ENCODE results near the gene MAP3K3.

Gene MAP3K3

DNA sequence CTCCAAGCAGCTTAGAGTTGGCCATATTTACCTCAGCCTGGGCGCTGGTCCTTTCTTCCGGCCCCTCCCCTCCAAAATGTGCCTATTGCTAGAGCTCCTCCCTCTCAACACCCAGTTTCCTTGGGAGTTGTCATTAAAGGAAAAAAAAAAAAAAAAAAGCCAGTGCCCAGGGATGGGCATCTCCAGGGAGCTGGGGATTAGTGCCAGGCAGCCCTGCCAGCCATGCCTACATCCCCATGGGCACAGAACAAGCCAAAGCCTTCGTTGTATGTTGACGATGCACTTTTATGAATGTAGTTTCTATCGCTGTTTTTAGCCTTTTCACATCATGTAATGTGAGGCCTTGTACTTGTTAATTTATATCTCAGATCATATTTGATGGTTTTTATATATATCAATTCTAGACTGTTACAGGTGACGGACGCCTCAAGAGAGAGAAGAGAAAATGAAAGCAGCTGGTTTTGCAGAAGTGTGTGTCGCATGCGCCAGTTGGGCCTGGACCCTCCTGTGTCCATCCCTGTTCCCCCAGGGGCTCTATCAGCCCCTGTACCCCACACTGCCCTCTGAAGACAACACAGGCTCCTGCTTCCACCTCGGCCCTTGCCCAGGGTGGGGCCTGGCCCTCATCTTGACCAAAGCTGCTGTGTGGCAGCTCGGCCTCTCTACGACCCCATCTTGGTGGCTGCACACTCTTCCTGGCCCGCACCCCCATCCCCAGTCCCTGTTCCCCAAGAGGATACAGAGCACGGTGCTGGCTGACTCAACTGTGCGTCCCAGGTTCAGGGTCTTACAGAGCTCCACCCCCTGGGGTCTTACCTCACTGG, 72.9 kb downstream of the MAP3K3 start:
- DNase-seq: no peak

DNA sequence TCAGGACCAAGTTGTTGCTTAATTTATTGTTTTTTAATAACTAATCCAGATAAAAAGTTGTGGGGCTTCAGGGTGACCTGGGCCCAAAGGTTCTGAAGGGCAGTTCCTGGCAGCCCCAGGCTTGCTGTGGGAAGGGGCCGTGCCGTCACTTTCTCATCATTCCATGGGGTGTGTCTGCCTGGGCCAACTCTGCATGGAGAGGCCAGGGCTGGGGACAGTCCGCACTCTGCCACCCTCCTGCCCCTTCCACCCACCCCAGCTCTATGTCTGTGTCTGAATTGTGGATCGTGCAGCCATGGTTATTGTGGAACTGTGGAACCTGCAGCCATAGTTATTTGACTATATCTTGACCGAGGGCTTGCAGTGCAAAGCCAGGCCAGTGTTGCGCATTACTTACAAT, 73.7 kb downstream of the MAP3K3 start:
- no peak for DNase-seq

DNA sequence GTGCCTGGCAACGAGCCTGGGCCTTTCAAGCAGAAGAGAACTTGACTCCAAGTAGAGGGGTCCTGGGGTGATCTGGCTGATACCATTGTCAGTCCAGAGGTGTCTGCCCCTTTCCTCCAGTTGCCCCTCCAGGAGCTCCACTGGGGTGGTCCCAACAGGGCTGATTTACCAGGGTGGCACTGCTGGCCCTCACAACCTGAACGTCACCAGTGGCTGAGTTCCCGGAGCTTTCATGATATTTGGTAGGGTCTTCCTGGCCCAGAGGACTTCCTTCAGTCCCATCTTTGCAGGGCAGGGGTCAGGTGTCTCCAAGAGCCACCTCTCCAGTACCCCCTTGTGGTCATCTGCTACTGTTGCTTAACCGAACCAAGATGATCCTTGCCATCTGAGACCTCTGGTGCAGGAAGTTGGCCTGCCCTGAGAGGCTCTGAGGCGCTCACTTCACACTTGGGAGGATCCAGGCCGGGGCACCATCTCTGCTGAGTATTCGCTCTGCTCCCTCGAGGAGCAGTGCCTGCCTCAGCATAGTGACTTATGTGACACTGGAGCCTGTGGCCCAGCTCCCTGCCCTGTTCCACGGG, 74.3 kb downstream of the MAP3K3 start:
- no peak for DNase-seq

DNA sequence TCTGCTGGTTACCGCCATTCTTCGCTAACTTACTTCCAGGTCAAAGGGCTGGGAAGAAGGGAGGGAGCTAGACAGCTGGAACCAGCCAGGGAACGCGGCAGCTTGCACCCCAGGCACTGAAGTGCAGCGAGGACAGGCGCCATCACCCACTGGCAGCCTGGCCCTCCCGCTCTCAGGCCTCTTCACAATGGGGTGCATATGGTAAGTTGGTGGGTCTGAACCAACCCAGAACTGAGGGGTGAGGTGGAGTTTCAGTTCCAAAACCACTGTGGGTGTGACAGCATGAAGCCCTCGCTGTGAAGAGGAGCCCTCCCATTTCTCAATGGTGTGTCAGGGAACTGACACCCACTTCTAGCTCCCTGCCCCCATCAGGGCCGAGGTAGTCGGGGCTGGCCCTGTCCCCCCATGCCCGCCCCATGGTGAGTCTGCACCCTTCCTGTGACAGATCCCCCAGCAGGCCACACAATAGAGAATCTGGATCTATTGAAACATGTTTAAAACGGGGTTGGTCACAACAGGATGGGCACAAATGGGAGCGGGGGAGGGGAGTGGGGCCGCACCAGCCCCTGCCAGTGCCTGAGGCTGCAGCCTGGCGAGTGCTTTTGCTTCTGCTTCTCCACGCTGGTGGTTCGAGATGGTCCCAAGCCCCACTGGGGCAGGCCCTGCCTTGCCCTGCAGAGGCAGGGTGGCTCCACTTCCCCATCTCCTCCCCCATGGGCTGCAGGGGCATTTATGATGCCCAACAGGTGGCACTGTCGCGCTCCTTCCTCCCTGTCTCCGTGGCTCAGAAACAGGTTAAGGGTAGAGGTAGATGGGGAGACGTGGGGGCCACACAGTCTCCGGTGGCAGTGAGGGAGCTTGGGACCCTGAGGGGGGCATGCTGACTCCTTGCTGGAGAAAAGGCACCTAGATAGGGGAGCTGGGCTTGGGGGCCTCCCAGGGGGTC, 75.4 kb downstream of the MAP3K3 start:
- DNase-seq: peak; percentile 5

DNA sequence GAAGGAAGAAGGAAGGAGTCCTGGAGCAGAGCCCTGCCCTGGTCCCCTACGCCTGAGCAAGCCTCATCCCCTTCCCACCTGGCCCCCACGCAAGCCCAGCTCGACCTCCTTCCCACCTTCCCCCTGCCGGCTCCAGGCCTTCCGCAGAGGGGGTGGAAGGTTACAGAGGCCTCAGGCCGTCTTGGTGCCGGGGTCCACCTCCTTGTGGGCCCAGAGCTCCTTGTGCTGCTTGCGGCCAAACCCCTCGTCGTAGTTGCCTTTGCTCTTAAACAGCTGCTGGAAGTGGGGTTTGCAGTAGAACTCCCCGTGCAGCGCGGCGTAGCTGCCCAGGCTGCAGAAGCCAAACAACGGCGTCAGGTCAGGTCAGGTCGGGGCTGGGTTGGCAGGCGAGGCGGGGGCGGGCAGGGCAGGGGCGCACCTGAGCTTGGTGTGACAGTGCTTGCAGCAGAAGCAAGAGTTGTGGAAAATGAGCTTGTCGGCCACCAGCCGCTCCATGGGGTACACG, 76.2 kb downstream of the MAP3K3 start:
- no peak for DNase-seq

DNA sequence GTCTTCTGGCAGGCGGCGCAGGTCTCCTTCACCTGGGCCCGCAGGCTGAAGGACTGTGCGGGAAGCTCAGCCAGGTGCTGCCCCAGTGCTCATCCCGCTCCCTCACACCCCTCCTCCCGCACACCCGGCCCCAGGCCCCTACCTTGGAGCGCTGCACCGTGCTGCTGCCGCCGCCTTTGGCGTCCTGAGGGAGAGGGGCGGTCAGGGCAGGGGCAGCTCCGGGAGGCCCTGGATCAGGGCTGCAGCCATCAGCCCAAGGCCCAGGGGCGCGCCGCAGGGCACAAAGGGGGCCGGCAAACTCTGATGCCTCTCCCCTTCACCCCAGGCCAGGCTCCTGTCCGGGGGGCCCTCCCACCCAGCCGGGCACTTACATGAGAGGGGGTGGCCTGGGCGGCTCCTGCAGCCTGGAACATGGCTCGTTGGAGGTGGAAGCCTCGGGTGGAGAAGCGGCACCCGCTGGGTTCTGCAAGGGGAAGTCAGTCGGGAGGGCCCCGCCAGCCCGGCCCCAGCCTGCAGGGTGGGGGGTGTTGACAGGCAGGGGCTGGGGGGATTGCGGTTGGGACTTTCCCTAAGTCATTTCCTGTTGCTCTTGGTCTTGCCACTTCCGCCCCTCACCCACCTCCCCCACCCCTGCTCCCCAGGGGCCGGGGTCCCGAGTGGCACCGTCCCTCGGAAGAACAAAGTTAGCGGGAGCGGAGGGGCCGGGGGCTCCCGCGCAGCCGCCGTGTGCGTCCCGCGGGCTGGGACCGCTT, 76.8 kb downstream of the MAP3K3 start:
- no peak for DNase-seq

DNA sequence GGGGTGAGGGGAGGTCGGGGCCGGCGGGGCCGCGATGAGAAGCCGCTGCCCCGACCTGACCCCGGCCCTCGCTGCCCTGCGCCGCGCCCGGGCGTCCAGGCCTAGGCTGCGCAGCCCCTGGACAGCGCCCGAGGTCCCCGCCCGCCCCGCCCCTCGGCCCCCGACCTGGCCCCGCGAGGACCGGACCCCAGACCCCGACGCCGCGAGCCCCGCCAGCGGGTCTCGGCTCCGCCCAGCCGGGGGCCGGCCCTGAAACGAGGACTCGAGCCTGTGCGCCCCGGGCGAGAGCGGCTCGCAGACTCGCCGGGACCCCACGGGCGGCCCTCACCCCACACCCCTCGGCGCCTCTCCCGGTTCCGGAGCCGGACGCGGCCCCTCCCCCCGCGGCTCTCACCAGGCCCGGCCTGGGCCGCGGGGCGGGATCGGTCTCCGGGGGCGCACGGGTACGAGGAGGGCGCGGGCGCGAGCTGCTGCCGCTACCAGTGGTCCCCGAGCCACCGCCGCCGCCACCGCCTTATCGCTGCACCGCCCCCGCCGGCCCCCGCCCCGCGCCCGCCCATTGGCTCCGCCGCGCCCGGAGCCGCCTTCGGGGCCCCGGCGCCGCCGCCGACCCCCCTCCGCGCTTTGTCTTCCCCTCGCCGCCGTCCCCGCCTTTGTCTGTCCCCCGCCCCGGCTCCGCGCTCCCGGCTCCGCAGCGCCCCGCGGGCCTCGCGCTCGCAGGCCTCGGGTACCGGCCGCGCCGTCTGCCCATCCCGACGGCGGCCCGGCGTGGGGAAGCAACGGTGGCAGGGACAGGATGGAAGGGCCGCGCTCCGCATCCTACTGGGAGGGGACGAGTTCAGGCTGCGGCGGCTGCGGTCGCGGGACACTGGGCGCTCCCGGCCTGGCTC, 77.7 kb downstream of the MAP3K3 start, which contains the start of gene LIMD2:
Gene LIMD2 (minus strand): TSS at position 488 of the 890 bp plus-strand sequence. CDS start 827 bp downstream, outside the sequence.
- peak; percentile 49 for DNase-seq

DNA sequence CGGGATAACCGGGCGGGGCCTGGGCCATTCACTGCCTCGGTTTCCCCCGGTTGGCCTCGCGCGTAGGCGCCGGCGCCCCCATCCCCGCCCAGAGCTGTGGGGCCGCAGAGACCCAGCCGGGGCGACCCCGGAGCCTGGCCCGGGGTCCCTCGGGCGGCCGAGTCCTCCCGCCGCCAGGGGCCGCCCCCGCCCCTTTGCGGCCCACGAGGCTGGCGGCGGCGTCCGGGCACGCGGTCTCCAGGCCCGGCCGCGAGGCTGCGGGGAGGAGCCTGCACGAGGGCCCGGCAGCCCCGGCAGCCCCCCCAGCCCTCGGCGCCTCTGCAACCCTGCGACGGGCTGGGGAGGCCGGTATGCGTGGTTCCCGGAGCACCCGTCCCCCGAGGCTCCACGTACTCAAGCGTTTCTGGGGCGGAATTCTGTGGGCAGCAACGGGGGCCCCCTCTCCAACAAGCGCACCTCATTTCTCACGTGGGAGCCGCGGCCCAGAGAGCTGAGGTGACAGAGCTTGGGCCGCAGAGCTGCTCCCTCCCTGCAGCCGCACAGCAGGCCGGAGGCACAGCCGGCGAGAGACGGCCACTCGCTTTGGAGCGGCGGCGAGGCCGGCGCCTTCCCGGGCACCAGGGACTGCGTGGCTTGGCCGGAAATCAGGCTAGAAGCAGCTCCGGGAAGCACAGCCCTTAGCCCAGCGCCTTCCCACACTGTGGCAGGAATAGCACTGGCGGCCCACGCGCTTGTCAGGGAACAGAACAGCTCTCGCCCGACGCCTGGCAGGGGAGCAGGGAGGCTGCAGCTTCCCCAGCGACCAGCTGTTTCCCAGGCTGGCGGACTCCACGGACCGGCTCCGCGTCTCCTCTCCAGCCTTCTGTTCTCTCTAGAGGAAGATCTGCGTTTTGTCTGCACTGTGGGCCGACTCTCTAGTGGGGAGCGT, 78.6 kb downstream of the MAP3K3 start:
- DNase-seq: peak; percentile 43

DNA sequence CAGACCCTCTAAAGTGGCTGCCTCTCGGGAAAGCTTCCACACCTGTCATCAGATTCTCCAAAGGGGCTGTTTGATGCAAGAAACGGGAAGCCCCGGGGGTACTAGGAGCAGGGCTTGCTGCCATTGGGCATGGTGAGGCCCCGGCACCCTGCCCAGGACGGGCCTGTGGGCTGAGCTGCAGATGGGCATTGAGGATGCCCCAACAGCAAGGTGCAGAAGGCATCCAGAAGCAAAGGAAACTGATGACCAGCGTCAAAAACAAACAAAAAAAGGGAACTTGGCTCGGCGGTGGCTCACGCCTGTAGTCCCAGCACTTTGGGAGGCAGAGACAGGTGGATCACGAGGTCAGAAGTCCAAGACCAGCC, 79.2 kb downstream of the MAP3K3 start:
- DNase-seq: no peak

DNA sequence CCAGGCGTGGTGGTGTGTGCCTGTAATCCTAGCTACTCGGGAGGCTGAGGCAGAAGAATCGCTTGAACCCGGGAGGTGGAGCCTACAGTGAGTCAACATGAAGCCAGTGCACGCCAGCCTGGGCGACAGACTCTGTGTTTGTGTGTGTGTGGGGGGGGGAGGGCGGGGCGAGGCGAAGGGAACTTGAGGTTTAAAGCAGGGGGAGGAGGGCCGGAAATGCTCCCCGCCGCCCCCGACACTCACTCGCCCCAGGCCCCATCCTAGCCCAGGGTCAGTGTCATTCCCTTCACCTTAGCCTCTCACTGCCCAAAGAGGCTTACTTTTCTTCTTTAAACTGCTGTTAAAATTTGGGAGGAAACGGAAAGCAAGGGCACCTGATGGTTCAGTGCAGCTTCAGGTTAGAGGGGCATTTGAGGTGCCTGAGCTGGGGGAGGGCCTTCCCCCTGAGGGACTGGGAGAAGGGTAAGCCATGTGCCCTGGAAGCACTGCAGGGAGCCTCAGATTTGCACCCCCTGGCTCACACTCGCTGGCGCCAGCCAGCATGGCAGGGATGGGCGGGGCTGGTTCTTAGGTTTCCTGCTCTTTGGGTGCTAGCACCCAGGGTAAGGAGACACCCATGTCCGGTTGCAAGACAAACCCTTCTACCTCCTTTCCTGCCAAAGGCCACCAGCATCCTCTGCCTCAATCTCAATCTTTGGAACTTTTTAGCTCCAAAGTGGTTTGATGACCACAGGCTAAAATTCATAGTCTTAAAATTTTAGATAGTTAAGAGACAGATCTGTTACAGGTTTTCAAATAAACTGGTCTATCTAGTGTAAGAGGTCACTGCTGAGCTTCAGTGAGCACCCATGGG, 79.9 kb downstream of the MAP3K3 start:
- no peak for DNase-seq

DNA sequence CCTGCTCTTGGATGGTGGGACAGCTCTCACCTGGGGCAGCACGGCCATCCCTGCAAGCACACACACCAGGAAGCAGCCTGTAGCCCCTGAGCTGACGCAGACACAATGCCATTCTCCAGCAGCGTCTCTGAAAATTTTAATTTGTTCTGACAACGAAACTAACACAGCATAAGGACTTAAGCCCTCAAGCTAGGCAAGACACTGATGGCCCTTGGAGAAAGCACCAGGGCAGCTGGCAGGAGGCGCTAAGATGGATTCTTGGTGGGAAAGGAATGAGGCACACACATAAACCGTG, 80.5 kb downstream of the MAP3K3 start:
- no peak for DNase-seq

DNA sequence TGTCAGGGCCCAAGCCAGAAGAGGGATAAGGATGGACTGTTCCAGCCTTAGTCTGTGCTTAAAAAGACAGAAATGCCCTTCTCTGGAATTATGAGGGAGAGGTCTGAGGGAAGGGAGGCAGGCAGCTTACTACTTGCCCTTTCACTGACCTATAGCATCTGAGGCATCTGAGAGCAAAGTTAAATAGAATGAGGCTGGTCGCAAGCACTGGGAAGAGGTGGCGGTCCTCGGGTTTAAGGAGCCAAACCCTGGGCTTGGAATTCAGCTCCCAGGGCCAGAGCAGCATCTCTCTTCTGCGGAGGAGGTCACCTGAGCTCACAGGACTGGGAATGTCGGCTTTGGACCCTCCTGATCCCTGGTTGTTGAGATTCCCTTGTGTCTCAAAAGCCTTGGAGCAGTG, 80.8 kb downstream of the MAP3K3 start:
- DNase-seq: no peak

DNA sequence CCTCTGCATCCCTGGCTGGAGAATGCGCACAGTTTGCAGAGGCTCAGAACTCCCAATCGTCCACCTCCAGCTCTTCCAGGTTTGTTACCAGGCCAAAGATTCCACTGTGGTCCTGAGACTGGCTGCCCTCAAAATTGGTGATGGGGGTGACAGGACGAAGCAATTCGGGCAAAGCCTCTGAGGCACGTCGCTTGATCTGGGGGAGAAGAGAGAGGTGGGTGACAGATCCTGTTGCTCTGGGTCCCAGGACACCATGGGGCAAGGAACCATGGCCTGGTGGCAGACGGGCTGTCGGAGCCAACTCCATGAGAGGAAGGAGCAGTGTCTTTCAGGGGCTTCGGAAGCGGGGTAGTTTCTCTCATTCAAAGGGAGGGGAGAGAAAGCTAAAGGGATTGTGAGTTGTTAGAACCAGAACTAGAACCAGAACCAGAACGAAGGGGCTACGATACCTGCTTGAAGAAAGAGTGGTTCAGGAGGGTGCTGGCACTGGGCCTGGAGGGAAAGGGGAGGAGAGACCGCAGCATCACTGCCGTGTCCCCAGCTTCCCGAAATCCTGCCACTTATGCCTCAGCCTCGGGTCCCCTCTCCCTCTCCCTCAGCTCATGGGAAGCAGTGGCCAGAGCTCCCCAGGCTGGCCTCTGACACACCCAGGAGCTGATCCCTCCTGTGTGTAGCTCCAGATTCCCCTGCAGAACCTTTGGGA, 81.5 kb downstream of the MAP3K3 start:
- DNase-seq: no peak

DNA sequence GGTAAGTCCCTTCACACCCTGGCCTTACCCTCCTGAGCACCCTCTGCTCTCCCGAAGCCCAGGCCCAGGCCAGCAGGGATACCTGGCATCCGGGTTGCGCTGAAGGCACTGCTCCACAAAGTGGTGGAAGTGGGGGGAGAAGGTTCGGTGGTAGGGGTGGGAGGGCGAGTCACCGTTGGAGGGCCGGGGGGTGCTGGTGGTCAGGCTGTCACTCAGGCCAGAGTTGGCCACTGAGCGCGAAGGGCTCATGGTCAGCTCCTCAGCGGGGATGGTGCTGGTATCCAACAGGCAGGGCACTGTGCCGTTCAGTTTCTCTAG, 82.0 kb downstream of the MAP3K3 start:
- DNase-seq: no peak

DNA sequence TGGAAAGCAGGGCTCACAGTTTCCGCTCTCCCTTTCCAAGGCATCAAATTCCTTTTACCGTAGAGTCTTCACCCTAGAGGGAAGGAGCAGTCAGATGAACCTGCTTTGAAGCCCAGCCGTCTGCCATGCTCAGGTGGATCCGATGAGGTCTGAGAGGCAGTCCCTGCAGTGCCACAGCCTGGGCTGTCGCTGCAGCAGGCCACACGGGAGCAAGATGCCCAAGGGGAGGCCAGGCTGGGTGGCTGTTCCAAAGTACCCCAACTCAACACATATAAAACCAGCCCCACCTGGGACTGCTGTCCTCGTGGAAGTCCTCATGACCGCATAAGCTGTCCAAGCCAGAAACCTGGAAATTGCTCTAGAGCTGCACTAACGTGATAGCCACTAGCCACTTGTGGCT, 82.6 kb downstream of the MAP3K3 start:
- DNase-seq: no peak

DNA sequence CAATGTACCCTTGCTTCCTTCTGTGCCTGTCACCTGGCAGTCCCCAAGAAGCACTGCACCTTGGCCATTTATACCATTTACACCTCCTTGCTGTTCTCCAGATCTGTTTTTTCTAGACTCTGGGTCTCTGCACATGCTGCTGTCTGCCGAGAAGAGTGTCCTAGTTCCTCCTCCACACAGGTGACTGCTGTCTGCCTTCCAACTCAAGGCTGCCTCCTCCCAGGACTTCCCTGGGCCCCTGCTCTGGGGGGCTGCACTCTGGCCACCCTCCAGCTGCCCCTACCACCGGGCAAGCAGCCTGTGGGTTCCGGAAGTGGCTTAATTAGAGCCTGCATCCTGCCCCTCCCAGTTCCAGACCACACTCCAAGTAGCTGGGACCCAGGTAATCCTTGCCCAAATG, 83.4 kb downstream of the MAP3K3 start:
- no peak for DNase-seq

DNA sequence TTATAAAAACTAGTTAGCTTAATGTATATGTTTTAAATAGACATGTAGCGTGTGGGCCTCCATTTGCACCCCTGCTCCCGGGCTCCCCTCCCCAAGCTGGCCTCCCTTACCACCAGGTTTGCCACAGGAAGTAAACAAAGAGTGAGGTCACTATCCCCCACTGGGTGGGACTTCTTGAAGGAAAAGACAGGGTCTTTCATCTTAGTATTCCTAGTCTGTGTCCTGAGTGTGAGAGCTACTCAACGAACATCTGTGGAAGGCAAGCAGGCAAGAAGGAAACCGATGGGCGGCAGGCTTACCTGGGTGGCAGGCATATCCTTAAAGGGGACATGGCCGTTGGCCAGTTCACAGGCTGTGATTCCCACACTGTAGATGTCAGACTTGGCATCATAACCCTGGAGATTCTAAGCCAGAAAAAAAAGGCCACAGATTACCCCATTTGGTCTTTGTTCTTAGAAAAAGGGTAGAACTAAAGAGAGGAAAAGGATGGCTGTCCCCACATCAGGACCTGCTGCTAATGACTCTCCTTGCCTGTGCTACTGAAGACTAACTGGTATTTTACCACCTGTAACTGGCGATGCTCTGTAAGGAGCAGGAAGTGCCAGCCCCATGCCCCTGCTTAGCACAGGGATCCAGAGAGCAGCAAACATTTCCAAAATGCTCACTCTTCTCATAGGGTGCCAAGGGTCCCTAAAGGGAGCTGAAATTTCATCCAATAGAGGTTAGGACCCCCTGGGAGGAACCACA, 84.3 kb downstream of the MAP3K3 start:
- DNase-seq: no peak

DNA sequence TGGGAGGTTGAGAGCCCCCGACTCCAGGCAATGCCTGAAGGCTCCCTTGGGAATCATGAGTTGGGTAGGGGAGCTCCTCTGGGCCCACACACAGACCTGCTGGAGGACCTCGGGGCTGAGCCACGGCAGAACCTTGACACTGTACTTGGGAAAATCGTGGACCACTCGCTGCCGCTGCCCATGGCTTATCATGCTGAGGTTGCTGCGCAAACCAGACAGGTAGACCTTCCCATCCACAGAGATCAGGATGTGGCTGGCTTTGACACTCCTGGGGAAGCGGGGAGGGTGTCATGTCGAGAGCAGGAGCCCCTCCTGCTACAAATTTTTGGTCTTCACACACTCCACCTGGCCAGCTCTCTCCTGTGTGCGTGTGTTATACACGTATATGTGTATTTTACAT, 84.9 kb downstream of the MAP3K3 start:
- DNase-seq: no peak
